ENCODE data around the gene TMEM43.

- TF ChIP-seq POLR2AphosphoS5 (IDR thresholded peaks at IDR 0.05; ENCODE audit: low read depth) (no peak), CTCF (IDR thresholded peaks at IDR 0.05; ENCODE audit: insufficient read depth, low read length) (no peak), REST (IDR thresholded peaks at IDR 0.05; ENCODE audit: insufficient replicate concordance, low read depth) (no peak)
Measured at GRCh38 chr3:14093831-14094230, 31.0 kb upstream of the TMEM43 start.

Data from HL-60 (cell line).